SK-N-SH (cell line): ENCODE data around the gene SMIM29.

Experiments
- ELF1 ChIP-seq: IDR thresholded peaks from 2 replicates; pipeline ENCODE4 v1.4.0; 2012
- TF ChIP-seq, protein P1 (sequence below): IDR thresholded peaks from 2 replicates; pipeline ENCODE4 v1.6.1; 2012; ENCODE audit warnings: mild to moderate bottlenecking, low read depth, low read length, moderate library complexity
- TF ChIP-seq, protein P2 (sequence below): fragments of 150-350 bp; IDR thresholded peaks from 2 replicates; pipeline ENCODE4 v1.6.1; 2017; ENCODE audit warnings: antibody characterized with exemption, low read length, low read depth, borderline replicate concordance
- TF ChIP-seq, protein P3 (sequence below): fragments of 200-600 bp; sonication (generic); IDR thresholded peaks from 2 replicates; pipeline ENCODE4 v1.6.1; 2017; ENCODE audit warnings: antibody characterized with exemption, mild to moderate bottlenecking, moderate library complexity

DNA sequence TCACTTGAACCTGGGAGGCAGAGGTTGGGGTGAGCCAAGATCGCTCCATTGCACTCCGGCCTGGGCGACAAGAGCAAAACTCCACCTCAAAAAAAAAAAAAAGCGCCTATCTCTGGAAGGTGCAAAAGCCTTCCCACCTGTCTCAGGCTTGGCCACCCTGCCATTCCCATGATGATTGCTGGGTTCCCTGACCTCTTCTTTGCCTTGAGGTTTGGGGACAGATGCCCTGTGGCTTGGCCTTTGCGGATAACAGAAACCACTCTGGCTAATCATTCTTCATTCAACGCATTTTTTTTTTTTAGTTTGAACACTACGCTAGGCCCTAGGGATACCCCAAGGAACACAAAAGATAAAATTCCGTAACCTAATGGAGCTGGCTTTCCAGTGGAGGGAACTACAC lies 18.9 kb downstream of the SMIM29 start:
- TF ChIP-seq, protein P1, sequence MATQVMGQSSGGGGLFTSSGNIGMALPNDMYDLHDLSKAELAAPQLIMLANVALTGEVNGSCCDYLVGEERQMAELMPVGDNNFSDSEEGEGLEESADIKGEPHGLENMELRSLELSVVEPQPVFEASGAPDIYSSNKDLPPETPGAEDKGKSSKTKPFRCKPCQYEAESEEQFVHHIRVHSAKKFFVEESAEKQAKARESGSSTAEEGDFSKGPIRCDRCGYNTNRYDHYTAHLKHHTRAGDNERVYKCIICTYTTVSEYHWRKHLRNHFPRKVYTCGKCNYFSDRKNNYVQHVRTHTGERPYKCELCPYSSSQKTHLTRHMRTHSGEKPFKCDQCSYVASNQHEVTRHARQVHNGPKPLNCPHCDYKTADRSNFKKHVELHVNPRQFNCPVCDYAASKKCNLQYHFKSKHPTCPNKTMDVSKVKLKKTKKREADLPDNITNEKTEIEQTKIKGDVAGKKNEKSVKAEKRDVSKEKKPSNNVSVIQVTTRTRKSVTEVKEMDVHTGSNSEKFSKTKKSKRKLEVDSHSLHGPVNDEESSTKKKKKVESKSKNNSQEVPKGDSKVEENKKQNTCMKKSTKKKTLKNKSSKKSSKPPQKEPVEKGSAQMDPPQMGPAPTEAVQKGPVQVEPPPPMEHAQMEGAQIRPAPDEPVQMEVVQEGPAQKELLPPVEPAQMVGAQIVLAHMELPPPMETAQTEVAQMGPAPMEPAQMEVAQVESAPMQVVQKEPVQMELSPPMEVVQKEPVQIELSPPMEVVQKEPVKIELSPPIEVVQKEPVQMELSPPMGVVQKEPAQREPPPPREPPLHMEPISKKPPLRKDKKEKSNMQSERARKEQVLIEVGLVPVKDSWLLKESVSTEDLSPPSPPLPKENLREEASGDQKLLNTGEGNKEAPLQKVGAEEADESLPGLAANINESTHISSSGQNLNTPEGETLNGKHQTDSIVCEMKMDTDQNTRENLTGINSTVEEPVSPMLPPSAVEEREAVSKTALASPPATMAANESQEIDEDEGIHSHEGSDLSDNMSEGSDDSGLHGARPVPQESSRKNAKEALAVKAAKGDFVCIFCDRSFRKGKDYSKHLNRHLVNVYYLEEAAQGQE: no peak
- TF ChIP-seq, protein P2, sequence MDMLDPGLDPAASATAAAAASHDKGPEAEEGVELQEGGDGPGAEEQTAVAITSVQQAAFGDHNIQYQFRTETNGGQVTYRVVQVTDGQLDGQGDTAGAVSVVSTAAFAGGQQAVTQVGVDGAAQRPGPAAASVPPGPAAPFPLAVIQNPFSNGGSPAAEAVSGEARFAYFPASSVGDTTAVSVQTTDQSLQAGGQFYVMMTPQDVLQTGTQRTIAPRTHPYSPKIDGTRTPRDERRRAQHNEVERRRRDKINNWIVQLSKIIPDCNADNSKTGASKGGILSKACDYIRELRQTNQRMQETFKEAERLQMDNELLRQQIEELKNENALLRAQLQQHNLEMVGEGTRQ: no peak
- TF ChIP-seq ELF1: no peak
- TF ChIP-seq, protein P3, sequence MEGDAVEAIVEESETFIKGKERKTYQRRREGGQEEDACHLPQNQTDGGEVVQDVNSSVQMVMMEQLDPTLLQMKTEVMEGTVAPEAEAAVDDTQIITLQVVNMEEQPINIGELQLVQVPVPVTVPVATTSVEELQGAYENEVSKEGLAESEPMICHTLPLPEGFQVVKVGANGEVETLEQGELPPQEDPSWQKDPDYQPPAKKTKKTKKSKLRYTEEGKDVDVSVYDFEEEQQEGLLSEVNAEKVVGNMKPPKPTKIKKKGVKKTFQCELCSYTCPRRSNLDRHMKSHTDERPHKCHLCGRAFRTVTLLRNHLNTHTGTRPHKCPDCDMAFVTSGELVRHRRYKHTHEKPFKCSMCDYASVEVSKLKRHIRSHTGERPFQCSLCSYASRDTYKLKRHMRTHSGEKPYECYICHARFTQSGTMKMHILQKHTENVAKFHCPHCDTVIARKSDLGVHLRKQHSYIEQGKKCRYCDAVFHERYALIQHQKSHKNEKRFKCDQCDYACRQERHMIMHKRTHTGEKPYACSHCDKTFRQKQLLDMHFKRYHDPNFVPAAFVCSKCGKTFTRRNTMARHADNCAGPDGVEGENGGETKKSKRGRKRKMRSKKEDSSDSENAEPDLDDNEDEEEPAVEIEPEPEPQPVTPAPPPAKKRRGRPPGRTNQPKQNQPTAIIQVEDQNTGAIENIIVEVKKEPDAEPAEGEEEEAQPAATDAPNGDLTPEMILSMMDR: no peak
